ENCODE measurements around the gene MYL4. TPM values are rescaled to one million over a fixed set of nuclear protein-coding genes. Genes with fewer than 3 reads are reported as not detected.
A peak's percentile ranks its signal among the peaks of the same experiment; 100 is the strongest.

Gene MYL4
- total RNA-seq, 3 donors from 2014 or later (not counting 1 experiment from before 2014, with no cell fraction given) = 0.33 TPM; not detected in 2

- Histone ChIP-seq H3K4me1 (ENCODE audit: control insufficient read depth, insufficient read depth, low read length) (peaks cover 52% of the 10 kb centered on the region), H3K36me3 (ENCODE audit: control insufficient read depth, insufficient read depth, low read length) (no peaks in the 10 kb centered on the region), H3K9me3 (ENCODE audit: control insufficient read depth, insufficient read depth, low read length) (no peaks in the 10 kb centered on the region), H3K4me3 (ENCODE audit: low read length) (no peak overlapping the region), H3K27me3 (ENCODE audit: control insufficient read depth, insufficient read depth, low read length) (no peaks in the 10 kb centered on the region), H3K27ac (ENCODE audit: low read length) (peak overlapping the region; percentile 42)
- Mint-ChIP-seq H3K36me3 (no peaks in the 10 kb centered on the region), H3K27me3 (ENCODE audit: low read depth in 2 of 2) (no peaks in the 10 kb centered on the region), H3K27ac (peak overlapping the region; percentile 83 to 87), H3K4me3 (no peak overlapping the region), H3K9me3 (no peaks in the 10 kb centered on the region), H3K4me1 (peaks cover 32 to 42% of the 10 kb centered on the region in 2 donors)
- no peak for TF ChIP-seq CTCF (IDR thresholded peaks at IDR 0.05)
- ATAC-seq (peak in 2 of 3 donors; percentile 0 to 2), DNase-seq (no peak)
- intact Hi-C loops (cut with micrococcal nuclease) = no loop called here
- 28% methylated on average over 6 of the region's 6 CpGs for WGBS (ENCODE audit: insufficient coverage)
Observed at GRCh38 chr17:47221154-47221553, 12.0 kb downstream of the MYL4 start.

GRCh38 chr17:47222047-47222446, 12.9 kb downstream of the MYL4 start:
- Histone ChIP-seq H3K36me3 (ENCODE audit: control insufficient read depth, insufficient read depth, low read length) (no peaks in the 10 kb centered on the region), H3K9me3 (ENCODE audit: control insufficient read depth, insufficient read depth, low read length) (no peaks in the 10 kb centered on the region), H3K27ac (ENCODE audit: low read length) (no peak overlapping the region), H3K27me3 (ENCODE audit: control insufficient read depth, insufficient read depth, low read length) (no peaks in the 10 kb centered on the region), H3K4me3 (ENCODE audit: low read length) (no peak overlapping the region), H3K4me1 (ENCODE audit: control insufficient read depth, insufficient read depth, low read length) (peaks cover 45% of the 10 kb centered on the region)
- Mint-ChIP-seq H3K4me3 (no peak overlapping the region), H3K27ac (peak overlapping the region; percentile 51 to 87), H3K4me1 (peaks cover 32 to 42% of the 10 kb centered on the region in 2 donors), H3K36me3 (no peaks in the 10 kb centered on the region), H3K9me3 (no peaks in the 10 kb centered on the region), H3K27me3 (ENCODE audit: low read depth in 2 of 2) (no peaks in the 10 kb centered on the region)
- 94% methylated on average over 4 of the region's 4 CpGs for WGBS (ENCODE audit: insufficient coverage)
- TF ChIP-seq CTCF (IDR thresholded peaks at IDR 0.05) = no peak
- no peak for ATAC-seq
- intact Hi-C loops (cut with micrococcal nuclease) = no loop called here
- no peak for DNase-seq

- intact Hi-C loops (cut with micrococcal nuclease) = no loop called here
Observed at GRCh38 chr17:47223007-47223406, 13.9 kb downstream of the MYL4 start.

More at GRCh38 chr17:47223007-47223406, 13.9 kb downstream of the MYL4 start:
- TF ChIP-seq CTCF (IDR thresholded peaks at IDR 0.05) = no peak
- Mint-ChIP-seq H3K27me3 (ENCODE audit: low read depth in 2 of 2) (no peaks in the 10 kb centered on the region), H3K4me1 (peaks cover 31 to 40% of the 10 kb centered on the region in 2 donors), H3K27ac (peak overlapping the region; percentile 51 to 87), H3K4me3 (no peak overlapping the region), H3K36me3 (no peaks in the 10 kb centered on the region), H3K9me3 (no peaks in the 10 kb centered on the region)
- Histone ChIP-seq H3K27me3 (ENCODE audit: control insufficient read depth, insufficient read depth, low read length) (no peaks in the 10 kb centered on the region), H3K27ac (ENCODE audit: low read length) (no peak overlapping the region), H3K4me3 (ENCODE audit: low read length) (no peak overlapping the region), H3K4me1 (ENCODE audit: control insufficient read depth, insufficient read depth, low read length) (peaks cover 37% of the 10 kb centered on the region), H3K36me3 (ENCODE audit: control insufficient read depth, insufficient read depth, low read length) (no peaks in the 10 kb centered on the region), H3K9me3 (ENCODE audit: control insufficient read depth, insufficient read depth, low read length) (no peaks in the 10 kb centered on the region)
- ATAC-seq (no peak), DNase-seq (no peak)
- 90% methylated on average over 3 of the region's 3 CpGs for WGBS (ENCODE audit: insufficient coverage)

Measured in natural killer cell (primary cell).